ENCODE data around the gene POU5F1.
"Not testable (repeated sequence)": the region's sequence is repeated elsewhere in the genome, so short reads cannot be mapped to it uniquely, and the experiment has no call there.

Gene POU5F1

GRCh38 chr6:31169123-31169857 is 1.2 kb downstream of the POU5F1 start:
- Histone ChIP-seq H3K4me1 (no peaks in the 10 kb centered on the region), H3K27me3 (no peaks in the 10 kb centered on the region), H3K27ac (no peak overlapping the region), H3K36me3 (no peaks in the 10 kb centered on the region), H3K4me3 (no peak overlapping the region), H3K9me3 (no peaks in the 10 kb centered on the region)
- TF ChIP-seq CTCF (IDR thresholded peaks at IDR 0.05) = no peak
- DNase-seq = no peak
- intact Hi-C loops (cut with DNase I; ENCODE audit: low total_unique reads) = no loop called here

- DNase-seq = no peak
- Histone ChIP-seq H3K4me1 (no peaks in the 10 kb centered on the region), H3K9me3 (no peaks in the 10 kb centered on the region), H3K27ac (no peak overlapping the region), H3K4me3 (no peak overlapping the region), H3K27me3 (no peaks in the 10 kb centered on the region), H3K36me3 (no peaks in the 10 kb centered on the region)
- intact Hi-C loops (cut with DNase I; ENCODE audit: low total_unique reads) = no loop called here
- no peak for TF ChIP-seq CTCF (IDR thresholded peaks at IDR 0.05)
These were observed 1.9 kb downstream of the POU5F1 start for GRCh38 chr6:31168606-31169005.

- intact Hi-C loops (cut with DNase I; ENCODE audit: low total_unique reads) = no loop called here
- no peaks in the 10 kb centered on the region for H3K4me1 ChIP-seq
- DNase-seq = no peak
- H3K4me3 ChIP-seq = no peak overlapping the region
- peaks cover 0 to 15% (median 0%) of the 10 kb centered on the region in 3 donors for H3K36me3 ChIP-seq
- no peak for TF ChIP-seq CTCF (IDR thresholded peaks at IDR 0.05)
- H3K27me3 ChIP-seq = no peaks in the 10 kb centered on the region
- H3K9me3 ChIP-seq = no peaks in the 10 kb centered on the region
- no peak overlapping the region for H3K27ac ChIP-seq
These were observed 4.5 kb downstream of the POU5F1 start for GRCh38 chr6:31165986-31166385.

- intact Hi-C loops (cut with DNase I; ENCODE audit: low total_unique reads); H3K27me3 ChIP-seq; H3K4me3 ChIP-seq; H3K27ac ChIP-seq; H3K9me3 ChIP-seq; H3K4me1 ChIP-seq; DNase-seq: not testable (repeated sequence)
- H3K36me3 ChIP-seq = peaks cover 0 to 15% (median 0%) of the 10 kb centered on the region in 3 donors
These were observed 5.2 kb downstream of the POU5F1 start for GRCh38 chr6:31165064-31165832.

GRCh38 chr6:31164475-31165063 is 5.9 kb downstream of the POU5F1 start:
- peaks cover 0 to 15% (median 0%) of the 10 kb centered on the region in 3 donors for H3K36me3 ChIP-seq
- H3K4me1 ChIP-seq; intact Hi-C loops (cut with DNase I; ENCODE audit: low total_unique reads); H3K27ac ChIP-seq; DNase-seq; H3K4me3 ChIP-seq; H3K9me3 ChIP-seq; H3K27me3 ChIP-seq: not testable (repeated sequence)

GRCh38 chr6:31163922-31164321 is 6.6 kb downstream of the POU5F1 start:
- no peaks in the 10 kb centered on the region for H3K9me3 ChIP-seq
- no peak overlapping the region for H3K4me3 ChIP-seq
- intact Hi-C loops (cut with DNase I; ENCODE audit: low total_unique reads) = no loop called here
- no peaks in the 10 kb centered on the region for H3K27me3 ChIP-seq
- no peak overlapping the region for H3K27ac ChIP-seq
- no peak for DNase-seq
- no peak for TF ChIP-seq CTCF (IDR thresholded peaks at IDR 0.05)
- peaks cover 0 to 10% (median 8%) of the 10 kb centered on the region in 4 donors for H3K4me1 ChIP-seq
- peaks cover 0 to 15% (median 0%) of the 10 kb centered on the region in 3 donors for H3K36me3 ChIP-seq

Measured in tibial artery (tissue), 4 donors.